Chondrocyte (in vitro differentiated cells): Measurements from ENCODE around the gene MAP4K3. TPM values are rescaled to one million over a fixed set of nuclear protein-coding genes. Genes with fewer than 3 reads are reported as not detected.

Experiments
- DNase-seq: peaks from one replicate; pipeline ENCODE4 v3.0.0; 2021; ENCODE audit warnings: mixed read lengths, low spot score
- H3K27ac Mint-ChIP-seq: one replicate; pipeline ENCODE4 v1.8.0; 2021; ENCODE audit warnings: mild to moderate bottlenecking, moderate library complexity, mixed read lengths; ENCODE audit not compliant: unreplicated experiment
- H3K27me3 Mint-ChIP-seq: 2 replicates; pipeline ENCODE4 v1.8.0; 2021; ENCODE audit warnings: low read depth, mixed read lengths
- H3K36me3 Mint-ChIP-seq: 2 replicates; pipeline ENCODE4 v1.8.0; 2021; ENCODE audit warnings: low read depth, mixed read lengths
- H3K4me1 Mint-ChIP-seq: 2 replicates; pipeline ENCODE4 v1.8.0; 2021; ENCODE audit warnings: low read depth, mild to moderate bottlenecking, mixed read lengths
- H3K4me3 Mint-ChIP-seq: one replicate; pipeline ENCODE4 v1.8.0; 2021; ENCODE audit warnings: mild to moderate bottlenecking, moderate library complexity, mixed read lengths; ENCODE audit not compliant: unreplicated experiment
- H3K9me3 Mint-ChIP-seq: 2 replicates; pipeline ENCODE4 v1.8.0; 2021; ENCODE audit warnings: low read depth, mixed read lengths
- total RNA-seq: library from RNA; stranded (reverse); gene quantifications from 3 replicates; pipeline ENCODE4 v1.2.1, GENCODE V29; 2021
- TF ChIP-seq, protein P1 (sequence below): fragments of 200-600 bp; sonication (generic); IDR thresholded peaks from 2 replicates; pipeline ENCODE4 v1.5.0; 2021; ENCODE audit warnings: antibody characterized with exemption, mild to moderate bottlenecking, moderate library complexity

MAP4K3 gene
- total RNA-seq, 1 donor from 2014 or later = 35.3 TPM

- no peak for DNase-seq
- Mint-ChIP-seq H3K36me3 (peaks cover 20% of the 10 kb centered on the region), H3K4me3 (no peak overlapping the region), H3K27ac (no peak overlapping the region), H3K9me3 (no peaks in the 10 kb centered on the region), H3K4me1 (peaks cover 3% of the 10 kb centered on the region), H3K27me3 (no peaks in the 10 kb centered on the region)
- TF ChIP-seq, protein P1, sequence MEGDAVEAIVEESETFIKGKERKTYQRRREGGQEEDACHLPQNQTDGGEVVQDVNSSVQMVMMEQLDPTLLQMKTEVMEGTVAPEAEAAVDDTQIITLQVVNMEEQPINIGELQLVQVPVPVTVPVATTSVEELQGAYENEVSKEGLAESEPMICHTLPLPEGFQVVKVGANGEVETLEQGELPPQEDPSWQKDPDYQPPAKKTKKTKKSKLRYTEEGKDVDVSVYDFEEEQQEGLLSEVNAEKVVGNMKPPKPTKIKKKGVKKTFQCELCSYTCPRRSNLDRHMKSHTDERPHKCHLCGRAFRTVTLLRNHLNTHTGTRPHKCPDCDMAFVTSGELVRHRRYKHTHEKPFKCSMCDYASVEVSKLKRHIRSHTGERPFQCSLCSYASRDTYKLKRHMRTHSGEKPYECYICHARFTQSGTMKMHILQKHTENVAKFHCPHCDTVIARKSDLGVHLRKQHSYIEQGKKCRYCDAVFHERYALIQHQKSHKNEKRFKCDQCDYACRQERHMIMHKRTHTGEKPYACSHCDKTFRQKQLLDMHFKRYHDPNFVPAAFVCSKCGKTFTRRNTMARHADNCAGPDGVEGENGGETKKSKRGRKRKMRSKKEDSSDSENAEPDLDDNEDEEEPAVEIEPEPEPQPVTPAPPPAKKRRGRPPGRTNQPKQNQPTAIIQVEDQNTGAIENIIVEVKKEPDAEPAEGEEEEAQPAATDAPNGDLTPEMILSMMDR = no peak
These were observed 147.5 kb downstream of the MAP4K3 start for GRCh38 chr2:39289609-39290008.

DNA sequence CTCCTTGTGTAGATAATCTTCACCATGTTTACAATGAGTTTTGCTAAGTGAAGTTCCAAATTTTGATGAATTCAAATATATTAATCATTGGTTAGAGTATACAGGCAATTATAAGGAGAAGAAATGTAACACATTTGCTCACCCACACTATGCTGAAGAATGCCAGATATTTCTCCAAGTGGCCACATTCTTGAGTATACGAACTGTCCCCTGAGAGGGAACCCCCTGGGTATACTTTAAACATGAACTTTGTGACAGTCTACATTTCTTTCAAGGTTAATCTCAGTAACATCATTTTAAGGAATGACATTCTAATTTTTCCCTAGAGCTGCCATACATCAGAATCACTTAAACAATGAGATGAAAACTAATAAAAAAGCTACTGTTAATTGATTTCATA lies 153.5 kb downstream of the MAP4K3 start:
- Mint-ChIP-seq H3K27ac (no peak overlapping the region), H3K4me3 (no peak overlapping the region), H3K9me3 (no peaks in the 10 kb centered on the region)

DNA sequence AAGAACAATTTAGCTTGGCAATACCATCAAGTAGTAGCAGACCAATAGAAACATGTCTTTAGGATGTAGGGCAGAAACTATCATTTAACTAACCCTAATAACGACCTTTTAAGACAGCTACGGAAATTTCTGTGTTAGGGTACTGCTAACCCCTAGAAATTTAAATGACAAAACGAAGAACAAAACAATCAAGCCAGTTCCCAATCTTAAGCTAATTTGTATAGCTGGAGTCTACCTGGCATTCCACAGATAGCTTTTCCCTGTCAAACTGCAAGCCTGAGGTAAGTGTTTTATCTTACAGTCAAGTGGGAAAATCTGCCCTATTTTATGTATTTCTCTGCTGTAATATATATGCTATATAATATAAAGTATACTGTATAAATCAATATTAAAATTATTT lies 155.7 kb downstream of the MAP4K3 start:
- Mint-ChIP-seq H3K36me3 (peaks cover 13% of the 10 kb centered on the region), H3K27me3 (no peaks in the 10 kb centered on the region), H3K27ac (no peak overlapping the region), H3K9me3 (no peaks in the 10 kb centered on the region), H3K4me3 (no peak overlapping the region), H3K4me1 (peaks cover 12% of the 10 kb centered on the region)
- no peak for DNase-seq
- TF ChIP-seq, protein P1 = no peak

More for the DNA sequence above, 153.5 kb downstream of the MAP4K3 start:
- H3K27me3 Mint-ChIP-seq = no peaks in the 10 kb centered on the region
- TF ChIP-seq, protein P1 = no peak
- no peak for DNase-seq
- peaks cover 9% of the 10 kb centered on the region for H3K36me3 Mint-ChIP-seq
- peaks cover 12% of the 10 kb centered on the region for H3K4me1 Mint-ChIP-seq

DNA sequence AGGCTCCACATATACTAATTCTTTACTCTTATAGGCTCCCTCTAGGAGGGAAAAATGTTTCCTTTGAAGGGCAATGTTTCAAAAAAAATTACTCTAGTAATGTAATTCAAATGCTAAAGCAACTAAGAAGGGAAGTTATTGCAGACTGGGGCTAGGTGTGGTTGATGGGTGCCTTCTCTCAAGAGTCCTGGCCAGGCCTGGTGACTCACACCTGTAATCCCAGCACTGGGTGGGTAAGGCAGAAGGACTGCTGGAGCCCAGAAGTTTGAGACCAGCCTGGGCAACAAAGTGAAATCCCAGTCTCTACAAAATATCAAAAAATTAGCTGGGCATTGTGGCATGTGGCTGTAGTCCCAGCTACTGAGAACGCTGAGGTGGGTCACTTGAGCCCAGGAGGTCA lies 162.1 kb downstream of the MAP4K3 start:
- Mint-ChIP-seq H3K36me3 (peaks cover 20% of the 10 kb centered on the region), H3K4me3 (no peak overlapping the region), H3K27ac (no peak overlapping the region), H3K27me3 (no peaks in the 10 kb centered on the region), H3K4me1 (no peaks in the 10 kb centered on the region), H3K9me3 (no peaks in the 10 kb centered on the region)
- TF ChIP-seq, protein P1 = no peak
- DNase-seq = no peak

GRCh38 chr2:39269941-39270340 lies 167.1 kb downstream of the MAP4K3 start:
- H3K9me3 Mint-ChIP-seq = no peaks in the 10 kb centered on the region

More at GRCh38 chr2:39269941-39270340, 167.1 kb downstream of the MAP4K3 start:
- no peak for DNase-seq
- H3K27me3 Mint-ChIP-seq = no peaks in the 10 kb centered on the region
- peaks cover 11% of the 10 kb centered on the region for H3K4me1 Mint-ChIP-seq
- H3K4me3 Mint-ChIP-seq = no peak overlapping the region
- H3K27ac Mint-ChIP-seq = no peak overlapping the region
- H3K36me3 Mint-ChIP-seq = peaks cover 15% of the 10 kb centered on the region
- TF ChIP-seq, protein P1 = no peak
